Glutamatergic neuron (in vitro differentiated cells): ENCODE data around the gene GAP43. TPM values are rescaled to one million over a fixed set of nuclear protein-coding genes. Genes with fewer than 3 reads are reported as not detected.

Experiments used
- DNase-seq: peaks from one replicate; pipeline ENCODE4 v3.0.0; 2022
- H3K27ac Mint-ChIP-seq: one replicate; pipeline ENCODE4 v1.8.0; 2020; ENCODE audit warnings: mild to moderate bottlenecking, mixed read lengths, inconsistent platforms; ENCODE audit not compliant: unreplicated experiment
- H3K27me3 Mint-ChIP-seq: one replicate; pipeline ENCODE4 v1.8.0; 2020; ENCODE audit warnings: mild to moderate bottlenecking, moderate library complexity, mixed read lengths, inconsistent platforms; ENCODE audit not compliant: unreplicated experiment
- H3K36me3 Mint-ChIP-seq: one replicate; pipeline ENCODE4 v1.8.0; 2020; ENCODE audit warnings: mild to moderate bottlenecking, mixed read lengths, inconsistent platforms; ENCODE audit not compliant: unreplicated experiment
- H3K4me1 Mint-ChIP-seq: one replicate; pipeline ENCODE4 v1.8.0; 2020; ENCODE audit warnings: mild to moderate bottlenecking, low read depth, mixed read lengths, inconsistent platforms; ENCODE audit not compliant: unreplicated experiment
- H3K4me3 Mint-ChIP-seq: one replicate; pipeline ENCODE4 v1.8.0; 2020; ENCODE audit warnings: mild to moderate bottlenecking, mixed read lengths, inconsistent platforms; ENCODE audit not compliant: unreplicated experiment
- H3K9me3 Mint-ChIP-seq: one replicate; pipeline ENCODE4 v1.8.0; 2020; ENCODE audit warnings: mild to moderate bottlenecking, moderate library complexity, mixed read lengths, inconsistent platforms; ENCODE audit not compliant: unreplicated experiment
- CTCF ChIP-seq: fragments of 200-600 bp; sonication (generic); IDR thresholded peaks from one replicate; pipeline ENCODE4 v1.5.0; 2021; ENCODE audit not compliant: partially characterized antibody, unreplicated experiment
- long read RNA-seq: library from polyadenylated mRNA; unstranded; transcript quantifications from one replicate; pipeline ENCODE4 v2.0.0, GENCODE V29; 2020; ENCODE audit not compliant: unreplicated experiment
- total RNA-seq: library from RNA; stranded (reverse); fragmentation: NEBNext Ultra II Directional; extraction: Animal tissue kit (Norgen Biotek cat#: 25700); gene quantifications from one replicate; pipeline ENCODE4 v1.2.1, GENCODE V29; 2021; ENCODE audit not compliant: unreplicated experiment

GAP43 gene, protein sequence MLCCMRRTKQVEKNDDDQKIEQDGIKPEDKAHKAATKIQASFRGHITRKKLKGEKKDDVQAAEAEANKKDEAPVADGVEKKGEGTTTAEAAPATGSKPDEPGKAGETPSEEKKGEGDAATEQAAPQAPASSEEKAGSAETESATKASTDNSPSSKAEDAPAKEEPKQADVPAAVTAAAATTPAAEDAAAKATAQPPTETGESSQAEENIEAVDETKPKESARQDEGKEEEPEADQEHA
- 684 TPM for total RNA-seq
- long read RNA-seq, transcript GAP43-201 (3 exons, 1,691 nt), result major isoform, 386 of 431 reads
- long read RNA-seq, partial matches to known transcripts, result 22 of 431 reads
- long read RNA-seq, other reads (novel, unspliced or antisense), result 21 of 431 reads

DNA sequence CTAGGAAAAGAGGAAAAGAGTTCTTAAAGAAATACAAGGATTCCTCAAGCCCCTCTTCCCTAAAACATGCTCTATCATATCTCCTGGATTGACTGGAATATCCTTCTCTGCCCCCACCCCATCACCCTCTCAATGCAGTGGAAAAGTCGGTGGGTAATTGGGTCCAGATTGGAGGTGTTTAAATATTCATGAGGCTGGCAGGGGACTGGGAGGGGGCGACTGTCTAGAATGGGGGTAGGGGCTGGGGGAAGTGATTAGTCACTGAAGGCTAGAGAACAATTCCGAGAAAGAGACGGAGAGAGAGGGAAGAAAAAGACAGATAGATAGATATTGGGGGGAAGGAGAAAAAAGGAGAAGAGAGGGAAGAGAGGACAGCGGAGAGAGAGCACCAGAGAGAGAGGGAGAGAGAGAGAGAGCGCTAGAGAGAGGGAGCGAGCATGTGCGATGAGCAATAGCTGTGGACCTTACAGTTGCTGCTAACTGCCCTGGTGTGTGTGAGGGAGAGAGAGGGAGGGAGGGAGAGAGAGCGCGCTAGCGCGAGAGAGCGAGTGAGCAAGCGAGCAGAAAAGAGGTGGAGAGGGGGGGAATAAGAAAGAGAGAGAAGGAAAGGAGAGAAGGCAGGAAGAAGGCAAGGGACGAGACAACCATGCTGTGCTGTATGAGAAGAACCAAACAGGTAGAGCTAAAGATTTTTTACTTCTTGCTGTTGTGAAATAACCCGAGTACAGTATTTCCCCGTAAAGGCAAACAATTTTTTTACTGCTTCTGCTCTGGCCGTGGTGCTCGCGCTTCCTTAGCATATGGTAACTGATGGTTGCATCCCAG, at the start of gene GAP43:
Gene GAP43 (plus strand): TSS at position 467 of the 825 bp plus-strand sequence. CDS start 180 bp downstream, at position 647.
- Mint-ChIP-seq H3K9me3 (peaks cover 29% of the 10 kb centered on the region), H3K27ac (peak within 1 kb of the TSS; percentile 99), H3K4me1 (peaks cover 16% of the 10 kb centered on the region), H3K4me3 (no peak within 1 kb of the TSS), H3K27me3 (peaks cover 23% of the 10 kb centered on the region), H3K36me3 (no peaks in the 10 kb centered on the region)
- peak; percentile 77 for DNase-seq
- no peak for TF ChIP-seq CTCF

DNA sequence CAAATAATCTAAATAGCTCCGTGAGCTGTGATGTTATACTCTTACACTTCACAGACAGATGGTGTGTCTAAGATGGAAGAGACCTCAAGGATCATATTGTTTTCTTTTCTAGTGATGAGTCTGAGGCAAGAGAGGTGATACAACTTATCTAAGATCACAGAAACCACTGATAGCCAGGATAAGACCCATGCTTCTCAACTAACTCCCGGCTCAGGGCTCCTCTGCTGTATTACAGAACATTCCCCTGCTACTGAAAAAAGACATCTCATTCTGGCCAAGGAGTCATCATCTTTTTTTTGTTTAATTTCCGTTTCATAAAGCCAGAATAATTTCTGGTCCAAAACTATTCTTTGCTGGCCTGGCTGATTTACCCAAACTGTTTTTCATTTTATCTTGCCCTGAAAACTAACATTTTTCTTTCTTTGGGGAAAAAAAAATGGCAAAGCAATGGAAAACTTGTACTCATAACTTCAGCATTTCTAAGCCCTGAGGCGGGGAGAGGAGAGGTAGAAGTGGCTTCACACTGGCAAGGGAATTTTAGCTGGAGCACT, 46.9 kb upstream of the GAP43 start:
- H3K36me3 Mint-ChIP-seq, result no peaks in the 10 kb centered on the region
- no peak overlapping the region for H3K4me3 Mint-ChIP-seq
- no peak overlapping the region for H3K27ac Mint-ChIP-seq
- TF ChIP-seq CTCF, result no peak
- no peaks in the 10 kb centered on the region for H3K9me3 Mint-ChIP-seq
- no peak for DNase-seq
- H3K4me1 Mint-ChIP-seq, result peaks cover 13% of the 10 kb centered on the region
- H3K27me3 Mint-ChIP-seq, result no peaks in the 10 kb centered on the region

DNA sequence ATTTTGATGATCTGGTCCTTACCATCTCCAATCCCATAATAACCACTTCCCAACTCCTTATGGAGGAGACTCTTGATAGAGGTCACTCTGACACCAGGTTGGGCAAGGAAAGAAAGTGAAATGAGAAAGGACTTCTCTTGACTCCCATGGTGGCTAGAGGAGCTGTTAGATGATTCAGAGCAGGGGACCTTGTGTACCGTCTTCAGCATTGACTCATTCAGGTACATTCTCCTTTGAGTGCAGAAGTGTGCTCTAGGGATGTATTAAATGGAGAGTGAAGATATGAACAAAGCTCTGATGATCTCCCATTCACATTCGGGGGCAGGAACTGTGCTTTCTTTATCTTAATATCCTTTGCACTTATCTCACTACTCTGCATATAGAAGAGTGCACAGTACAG, 46.3 kb upstream of the GAP43 start:
- no peak overlapping the region for H3K27ac Mint-ChIP-seq
- H3K36me3 Mint-ChIP-seq, result no peaks in the 10 kb centered on the region
- no peaks in the 10 kb centered on the region for H3K9me3 Mint-ChIP-seq
- no peak for TF ChIP-seq CTCF
- no peak for DNase-seq
- H3K4me1 Mint-ChIP-seq, result peaks cover 18% of the 10 kb centered on the region
- no peaks in the 10 kb centered on the region for H3K27me3 Mint-ChIP-seq
- no peak overlapping the region for H3K4me3 Mint-ChIP-seq

DNA sequence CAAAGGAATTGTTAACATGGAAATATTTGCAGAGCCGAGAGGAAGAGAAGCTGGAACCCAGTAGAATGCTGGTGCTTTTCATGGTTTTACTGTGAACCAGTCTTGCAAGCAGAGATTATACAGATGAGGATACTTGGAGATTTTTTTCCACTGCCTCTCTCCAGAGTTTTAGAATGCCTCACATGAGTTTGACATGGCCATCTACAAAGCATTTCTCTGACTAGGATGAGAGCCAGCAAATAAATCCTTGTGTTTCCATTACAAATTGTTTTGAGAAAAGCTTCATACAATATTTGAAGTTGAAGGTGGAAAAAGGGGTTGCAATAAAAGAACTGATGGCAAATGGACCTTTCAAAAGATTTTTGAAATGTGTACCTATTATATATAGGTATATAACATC, 45.0 kb upstream of the GAP43 start:
- DNase-seq, result no peak
- peaks cover 18% of the 10 kb centered on the region for H3K4me1 Mint-ChIP-seq
- H3K27ac Mint-ChIP-seq, result no peak overlapping the region
- no peaks in the 10 kb centered on the region for H3K36me3 Mint-ChIP-seq
- no peak overlapping the region for H3K4me3 Mint-ChIP-seq
- no peak for TF ChIP-seq CTCF
- H3K9me3 Mint-ChIP-seq, result no peaks in the 10 kb centered on the region
- H3K27me3 Mint-ChIP-seq, result no peaks in the 10 kb centered on the region
